ENCODE data around the gene FALEC.

The FALEC gene

DNA sequence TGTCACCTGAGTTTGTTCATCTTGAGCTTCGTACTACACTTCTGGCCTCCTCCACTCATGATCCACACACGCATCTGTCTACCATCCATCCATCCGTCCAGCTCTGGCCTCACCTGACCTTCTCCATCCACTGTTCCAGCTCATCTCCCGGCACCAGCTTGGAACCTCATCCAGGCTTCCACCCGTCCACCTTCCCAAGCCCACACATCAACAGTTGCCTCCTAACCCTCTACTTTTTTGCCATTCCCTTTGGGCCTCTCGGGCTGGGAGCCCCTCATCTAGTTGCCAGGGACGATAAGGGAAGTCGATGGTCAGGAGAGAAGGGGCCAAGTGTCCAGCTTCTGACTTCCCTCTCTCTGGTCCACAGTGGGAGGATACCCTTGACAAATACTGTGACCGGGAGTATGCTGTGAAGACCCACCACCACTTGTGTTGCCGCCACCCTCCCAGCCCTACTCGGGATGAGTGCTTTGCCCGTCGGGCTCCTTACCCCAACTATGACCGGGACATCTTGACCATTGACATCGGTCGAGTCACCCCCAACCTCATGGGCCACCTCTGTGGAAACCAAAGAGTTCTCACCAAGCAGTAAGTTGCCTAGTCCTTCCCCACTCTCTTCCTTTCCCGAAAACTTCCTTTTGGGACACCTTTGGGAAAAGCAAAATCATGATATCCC lies 3.4 kb upstream of the FALEC start:
- no CpG with 5 or more reads among the region's 17 CpGs for WGBS (ENCODE audit: extremely low coverage, insufficient coverage, low lambda C conversion rate)
- Histone ChIP-seq H4K8ac (ENCODE audit: low read depth, low read length) (no peak overlapping the region), H3K79me1 (ENCODE audit: low read length) (no peaks in the 10 kb centered on the region), H3K4me1 (ENCODE audit: control insufficient read depth, low read depth, low read length) (no peaks in the 10 kb centered on the region), H2BK15ac (replicated peaks; ENCODE audit: low read depth) (no peak overlapping the region), H3K4ac (ENCODE audit: low read depth, low read length) (no peak overlapping the region), H3K36me3 (ENCODE audit: control insufficient read depth, insufficient read depth, low read length) (no peaks in the 10 kb centered on the region), H3K4me3 (ENCODE audit: low read length) (no peak overlapping the region), H3K79me2 (ENCODE audit: control insufficient read depth, insufficient read depth, low read length) (no peaks in the 10 kb centered on the region), H2BK120ac (ENCODE audit: low read depth, low read length) (no peak overlapping the region), H3K4me2 (ENCODE audit: low read length) (no peak overlapping the region), H2BK5ac (ENCODE audit: low read length) (no peak overlapping the region), H3K9ac (ENCODE audit: low read length) (no peak overlapping the region), H3K27me3 (ENCODE audit: insufficient read depth, low read length, poor library complexity) (no peaks in the 10 kb centered on the region), H3K18ac (ENCODE audit: low read length) (no peak overlapping the region), H3K56ac (ENCODE audit: low read length) (no peak overlapping the region), H2AK5ac (ENCODE audit: low read length) (no peak overlapping the region), H3K23ac (ENCODE audit: low read length) (no peak overlapping the region), H3K27ac (ENCODE audit: low read depth, low read length) (no peak overlapping the region), H4K5ac (ENCODE audit: low read length) (no peak overlapping the region)
- DNase-seq = no peak

DNA sequence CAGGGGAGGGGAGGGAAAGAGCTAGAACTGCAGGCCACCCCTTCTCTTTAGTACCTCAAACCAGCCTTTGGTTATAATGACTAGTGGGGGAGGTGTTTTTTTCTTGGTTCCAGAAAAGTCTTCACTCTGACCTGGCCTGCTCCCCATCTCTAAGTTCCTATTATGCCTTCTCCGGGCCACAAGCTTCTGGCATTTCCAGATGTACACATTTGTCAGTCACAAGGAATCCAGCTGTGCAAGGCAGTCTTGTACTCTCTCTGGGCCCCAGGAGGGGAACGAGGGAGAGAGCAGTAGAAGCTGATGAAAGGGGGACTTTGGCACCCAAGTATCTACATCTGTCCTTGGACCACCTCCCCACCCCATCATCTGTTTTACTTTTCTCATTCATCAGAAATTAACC lies 2.7 kb upstream of the FALEC start:
- Histone ChIP-seq H3K27ac (ENCODE audit: low read depth, low read length) (no peak overlapping the region), H4K5ac (ENCODE audit: low read length) (no peak overlapping the region), H2AK5ac (ENCODE audit: low read length) (no peak overlapping the region), H3K27me3 (ENCODE audit: insufficient read depth, low read length, poor library complexity) (no peaks in the 10 kb centered on the region), H4K8ac (ENCODE audit: low read depth, low read length) (no peak overlapping the region), H2BK15ac (replicated peaks; ENCODE audit: low read depth) (no peak overlapping the region), H3K4me2 (ENCODE audit: low read length) (no peak overlapping the region), H3K9ac (ENCODE audit: low read length) (no peak overlapping the region), H3K56ac (ENCODE audit: low read length) (no peak overlapping the region), H2BK120ac (ENCODE audit: low read depth, low read length) (no peak overlapping the region), H3K23ac (ENCODE audit: low read length) (no peak overlapping the region), H2BK5ac (ENCODE audit: low read length) (no peak overlapping the region), H3K4me1 (ENCODE audit: control insufficient read depth, low read depth, low read length) (no peaks in the 10 kb centered on the region), H3K36me3 (ENCODE audit: control insufficient read depth, insufficient read depth, low read length) (no peaks in the 10 kb centered on the region), H3K4ac (ENCODE audit: low read depth, low read length) (no peak overlapping the region), H3K18ac (ENCODE audit: low read length) (no peak overlapping the region), H3K79me2 (ENCODE audit: control insufficient read depth, insufficient read depth, low read length) (no peaks in the 10 kb centered on the region), H3K4me3 (ENCODE audit: low read length) (no peak overlapping the region), H3K79me1 (ENCODE audit: low read length) (no peaks in the 10 kb centered on the region)
- WGBS (ENCODE audit: extremely low coverage, insufficient coverage, low lambda C conversion rate) = no CpG with 5 or more reads among the region's 2 CpGs
- no peak for DNase-seq

DNA sequence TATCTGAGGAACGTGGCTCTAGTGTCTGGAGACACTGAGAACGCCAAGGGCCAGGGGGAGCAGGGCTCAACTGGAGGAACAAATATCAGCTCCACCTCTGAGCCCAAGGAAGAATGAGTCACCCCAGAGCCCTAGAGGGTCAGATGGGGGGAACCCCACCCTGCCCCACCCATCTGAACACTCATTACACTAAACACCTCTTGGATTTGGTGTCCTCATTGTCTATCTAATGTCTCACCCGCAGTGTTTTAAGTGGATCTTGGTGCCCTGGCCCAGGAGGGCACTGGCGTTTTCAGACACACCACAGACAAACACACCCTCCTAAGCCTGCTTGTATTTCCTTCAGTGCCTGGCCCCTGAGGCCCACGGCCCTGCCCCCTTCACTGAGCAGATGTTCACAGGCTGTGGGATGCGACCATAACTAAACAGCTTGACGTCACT lies 2.2 kb upstream of the FALEC start:
- H2BK15ac ChIP-seq (replicated peaks; ENCODE audit: low read depth) = no peak overlapping the region
- no peak overlapping the region for H3K27ac ChIP-seq (ENCODE audit: low read depth, low read length)
- no peak overlapping the region for H3K4me3 ChIP-seq (ENCODE audit: low read length)
- H3K18ac ChIP-seq (ENCODE audit: low read length) = no peak overlapping the region
- H2BK120ac ChIP-seq (ENCODE audit: low read depth, low read length) = no peak overlapping the region
- H4K8ac ChIP-seq (ENCODE audit: low read depth, low read length) = no peak overlapping the region
- H2BK5ac ChIP-seq (ENCODE audit: low read length) = no peak overlapping the region
- no peaks in the 10 kb centered on the region for H3K36me3 ChIP-seq (ENCODE audit: control insufficient read depth, insufficient read depth, low read length)
- no peak overlapping the region for H2AK5ac ChIP-seq (ENCODE audit: low read length)
- H3K27me3 ChIP-seq (ENCODE audit: insufficient read depth, low read length, poor library complexity) = no peaks in the 10 kb centered on the region
- H3K79me2 ChIP-seq (ENCODE audit: control insufficient read depth, insufficient read depth, low read length) = no peaks in the 10 kb centered on the region
- no peak overlapping the region for H3K9ac ChIP-seq (ENCODE audit: low read length)
- no CpG with 5 or more reads among the region's 7 CpGs for WGBS (ENCODE audit: extremely low coverage, insufficient coverage, low lambda C conversion rate)
- H3K23ac ChIP-seq (ENCODE audit: low read length) = no peak overlapping the region
- H3K4me2 ChIP-seq (ENCODE audit: low read length) = no peak overlapping the region
- H4K5ac ChIP-seq (ENCODE audit: low read length) = no peak overlapping the region
- H3K56ac ChIP-seq (ENCODE audit: low read length) = no peak overlapping the region
- H3K79me1 ChIP-seq (ENCODE audit: low read length) = no peaks in the 10 kb centered on the region
- H3K4me1 ChIP-seq (ENCODE audit: control insufficient read depth, low read depth, low read length) = no peaks in the 10 kb centered on the region
- H3K4ac ChIP-seq (ENCODE audit: low read depth, low read length) = no peak overlapping the region
- no peak for DNase-seq

DNA sequence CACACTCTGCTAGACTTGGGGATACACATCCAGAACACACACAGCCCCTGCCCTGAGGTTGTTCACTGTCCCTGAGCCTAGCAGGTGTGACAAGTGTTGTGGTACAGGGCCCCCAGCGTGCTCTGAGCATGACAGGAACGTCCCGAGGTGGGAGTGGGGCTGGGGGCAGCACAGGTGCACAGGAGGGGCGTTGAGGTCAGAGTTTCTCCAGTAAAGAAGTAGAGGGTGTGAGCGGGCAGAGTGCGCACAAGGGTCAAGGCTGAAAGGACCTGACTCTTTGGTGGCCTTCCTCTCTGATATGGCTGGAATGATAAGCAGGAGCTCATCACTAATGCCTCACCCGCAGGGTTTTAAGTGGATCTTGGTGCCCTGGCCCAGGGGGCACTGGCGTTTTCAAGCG lies 1.3 kb upstream of the FALEC start:
- Histone ChIP-seq H3K36me3 (ENCODE audit: control insufficient read depth, insufficient read depth, low read length) (no peaks in the 10 kb centered on the region), H2BK120ac (ENCODE audit: low read depth, low read length) (no peak overlapping the region), H3K4me2 (ENCODE audit: low read length) (no peak overlapping the region), H3K23ac (ENCODE audit: low read length) (no peak overlapping the region), H2BK5ac (ENCODE audit: low read length) (no peak overlapping the region), H3K9ac (ENCODE audit: low read length) (no peak overlapping the region), H3K27ac (ENCODE audit: low read depth, low read length) (no peak overlapping the region), H3K56ac (ENCODE audit: low read length) (no peak overlapping the region), H4K8ac (ENCODE audit: low read depth, low read length) (no peak overlapping the region), H3K27me3 (ENCODE audit: insufficient read depth, low read length, poor library complexity) (no peaks in the 10 kb centered on the region), H2AK5ac (ENCODE audit: low read length) (no peak overlapping the region), H3K4me3 (ENCODE audit: low read length) (no peak overlapping the region), H2BK15ac (replicated peaks; ENCODE audit: low read depth) (no peak overlapping the region), H3K79me2 (ENCODE audit: control insufficient read depth, insufficient read depth, low read length) (no peaks in the 10 kb centered on the region), H4K5ac (ENCODE audit: low read length) (no peak overlapping the region), H3K4me1 (ENCODE audit: control insufficient read depth, low read depth, low read length) (no peaks in the 10 kb centered on the region), H3K4ac (ENCODE audit: low read depth, low read length) (no peak overlapping the region), H3K79me1 (ENCODE audit: low read length) (no peaks in the 10 kb centered on the region), H3K18ac (ENCODE audit: low read length) (no peak overlapping the region)
- no CpG with 5 or more reads among the region's 9 CpGs for WGBS (ENCODE audit: extremely low coverage, insufficient coverage, low lambda C conversion rate)
- no peak for DNase-seq

DNA sequence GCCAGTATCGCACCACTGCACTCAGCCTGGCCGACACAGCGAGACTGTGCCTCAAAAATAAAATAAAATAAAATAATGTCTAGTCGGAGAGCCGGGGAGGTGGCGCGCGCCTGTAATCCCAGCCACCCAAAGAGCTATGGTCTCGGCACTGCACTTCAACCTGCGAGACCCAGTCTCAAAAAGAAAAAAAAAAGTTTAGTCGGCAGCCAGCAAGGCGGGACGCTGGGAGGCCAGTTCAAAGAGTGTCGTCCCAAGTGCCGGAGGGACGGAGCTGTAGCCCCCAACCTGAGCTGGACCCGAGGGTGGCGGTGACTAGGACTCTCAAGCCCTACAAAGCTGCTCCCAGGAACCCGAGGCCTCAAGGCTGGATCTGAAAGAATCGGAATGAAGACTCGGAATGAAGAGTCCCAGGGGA lies 632 bp upstream of the FALEC start:
- Histone ChIP-seq H2BK5ac (ENCODE audit: low read length) (no peak overlapping the region), H3K18ac (ENCODE audit: low read length) (peak overlapping the region; percentile 57), H3K4ac (ENCODE audit: low read depth, low read length) (peak overlapping the region; percentile 47), H3K36me3 (ENCODE audit: control insufficient read depth, insufficient read depth, low read length) (no peaks in the 10 kb centered on the region), H3K27me3 (ENCODE audit: insufficient read depth, low read length, poor library complexity) (no peaks in the 10 kb centered on the region), H3K4me2 (ENCODE audit: low read length) (peak overlapping the region; percentile 89), H3K4me1 (ENCODE audit: control insufficient read depth, low read depth, low read length) (no peaks in the 10 kb centered on the region), H2BK15ac (replicated peaks; ENCODE audit: low read depth) (no peak overlapping the region), H3K56ac (ENCODE audit: low read length) (peak overlapping the region; percentile 97), H3K23ac (ENCODE audit: low read length) (no peak overlapping the region), H4K8ac (ENCODE audit: low read depth, low read length) (no peak overlapping the region), H4K5ac (ENCODE audit: low read length) (no peak overlapping the region), H3K4me3 (ENCODE audit: low read length) (peak overlapping the region; percentile 73), H3K27ac (ENCODE audit: low read depth, low read length) (peak overlapping the region; percentile 34), H2AK5ac (ENCODE audit: low read length) (no peak overlapping the region), H2BK120ac (ENCODE audit: low read depth, low read length) (no peak overlapping the region), H3K9ac (ENCODE audit: low read length) (peak overlapping the region; percentile 96), H3K79me1 (ENCODE audit: low read length) (no peaks in the 10 kb centered on the region), H3K79me2 (ENCODE audit: control insufficient read depth, insufficient read depth, low read length) (no peaks in the 10 kb centered on the region)
- no CpG with 5 or more reads among the region's 21 CpGs for WGBS (ENCODE audit: extremely low coverage, insufficient coverage, low lambda C conversion rate)
- DNase-seq = no peak

DNA sequence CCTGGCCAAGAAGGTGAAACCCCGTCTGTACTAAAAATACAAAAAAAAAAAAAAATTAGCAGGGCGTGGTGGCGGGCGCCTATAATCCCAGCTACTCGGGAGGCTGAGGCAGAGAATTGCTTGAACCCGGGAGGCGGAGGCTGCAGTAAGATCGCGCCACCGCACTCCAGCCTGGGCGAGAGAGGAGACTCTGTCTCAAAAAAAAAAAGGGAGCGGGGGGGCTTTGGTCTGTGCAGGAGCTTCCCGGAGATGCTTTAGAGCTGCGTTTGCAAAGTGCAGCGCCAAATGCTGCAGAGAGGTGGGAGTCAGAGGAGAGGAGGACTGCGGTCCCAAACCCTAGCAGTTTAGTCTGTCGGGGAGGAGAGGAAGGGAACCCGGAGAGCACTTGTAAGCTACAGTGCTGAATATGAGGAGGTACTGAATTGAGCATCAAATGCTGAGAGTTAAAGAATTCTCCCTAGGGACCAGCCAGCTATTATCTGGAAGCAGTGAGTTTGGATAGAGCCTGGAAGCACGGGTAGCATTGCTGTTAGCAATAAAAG lies 569 bp downstream of the FALEC start:
- H2BK120ac ChIP-seq (ENCODE audit: low read depth, low read length) = no peak overlapping the region
- no peak overlapping the region for H3K4ac ChIP-seq (ENCODE audit: low read depth, low read length)
- H3K4me3 ChIP-seq (ENCODE audit: low read length) = no peak overlapping the region
- H3K18ac ChIP-seq (ENCODE audit: low read length) = no peak overlapping the region
- no peak overlapping the region for H2BK5ac ChIP-seq (ENCODE audit: low read length)
- H3K4me2 ChIP-seq (ENCODE audit: low read length) = peak overlapping the region; percentile 25
- no peak overlapping the region for H4K8ac ChIP-seq (ENCODE audit: low read depth, low read length)
- peak; percentile 50 for DNase-seq
- H3K9ac ChIP-seq (ENCODE audit: low read length) = peak overlapping the region; percentile 62
- H3K79me2 ChIP-seq (ENCODE audit: control insufficient read depth, insufficient read depth, low read length) = no peaks in the 10 kb centered on the region
- no peaks in the 10 kb centered on the region for H3K4me1 ChIP-seq (ENCODE audit: control insufficient read depth, low read depth, low read length)
- no peaks in the 10 kb centered on the region for H3K36me3 ChIP-seq (ENCODE audit: control insufficient read depth, insufficient read depth, low read length)
- H3K23ac ChIP-seq (ENCODE audit: low read length) = no peak overlapping the region
- H4K5ac ChIP-seq (ENCODE audit: low read length) = no peak overlapping the region
- no CpG with 5 or more reads among the region's 19 CpGs for WGBS (ENCODE audit: extremely low coverage, insufficient coverage, low lambda C conversion rate)
- H2AK5ac ChIP-seq (ENCODE audit: low read length) = no peak overlapping the region
- no peak overlapping the region for H3K27ac ChIP-seq (ENCODE audit: low read depth, low read length)
- no peak overlapping the region for H2BK15ac ChIP-seq (replicated peaks; ENCODE audit: low read depth)
- no peaks in the 10 kb centered on the region for H3K79me1 ChIP-seq (ENCODE audit: low read length)
- peak overlapping the region; percentile 59 for H3K56ac ChIP-seq (ENCODE audit: low read length)
- no peaks in the 10 kb centered on the region for H3K27me3 ChIP-seq (ENCODE audit: insufficient read depth, low read length, poor library complexity)
